Stimulated activated naive CD8-positive, alpha-beta T cell treated with anti-CD3 and anti-CD28 coated beads, Interleukin-15, amount 100 ng/mL, for 72 hours (primary cell): ENCODE results near the gene F2.

Experiments used
- ATAC-seq: fragments of 150-1000 bp; cut with Tn5 transposase; 2 replicates; pipeline ENCODE4 v1.10.0; 2021; ENCODE audit warnings: mild to moderate bottlenecking, moderate library complexity
- DNase-seq, 2 donors: peaks; one replicate each; pipeline ENCODE4 v3.0.0; 2021 to 2022
- H3K27ac Mint-ChIP-seq, 2 donors: one replicate each; pipeline ENCODE4 v1.8.0; 2022; ENCODE audit warnings: mild to moderate bottlenecking in 2 of 2, mixed read lengths in 2 of 2, moderate library complexity in 2 of 2
- H3K27me3 Mint-ChIP-seq: one replicate; pipeline ENCODE4 v1.8.0; 2022; ENCODE audit warnings: mixed read lengths
- H3K4me1 Mint-ChIP-seq: one replicate; pipeline ENCODE4 v1.8.0; 2022; ENCODE audit warnings: mild to moderate bottlenecking, mixed read lengths
- H3K4me3 Mint-ChIP-seq, 2 donors: one replicate each; pipeline ENCODE4 v1.8.0; 2022; ENCODE audit warnings: mild to moderate bottlenecking in 2 of 2, mixed read lengths in 2 of 2, moderate library complexity in 1 of 2
- H3K9me3 Mint-ChIP-seq, 2 donors: one replicate each; pipeline ENCODE4 v1.8.0; 2022; ENCODE audit warnings: mixed read lengths in 2 of 2

F2 gene

GRCh38 chr11:46743043-46743442, 24.0 kb downstream of the F2 start:
- Mint-ChIP-seq H3K27me3 (no peaks in the 10 kb centered on the region), H3K9me3 (no peaks in the 10 kb centered on the region), H3K27ac (no peak overlapping the region), H3K4me1 (no peaks in the 10 kb centered on the region), H3K4me3 (no peak overlapping the region)
- DNase-seq (no peak), ATAC-seq (no peak)

GRCh38 chr11:46743693-46744339, 24.8 kb downstream of the F2 start:
- Mint-ChIP-seq H3K4me1 (no peaks in the 10 kb centered on the region), H3K4me3 (no peak overlapping the region), H3K27ac (no peak overlapping the region), H3K27me3 (no peaks in the 10 kb centered on the region), H3K9me3 (no peaks in the 10 kb centered on the region)
- DNase-seq (no peak), ATAC-seq (no peak)

- Mint-ChIP-seq H3K4me1 (no peaks in the 10 kb centered on the region), H3K27ac (no peak overlapping the region), H3K4me3 (no peak overlapping the region), H3K9me3 (no peaks in the 10 kb centered on the region), H3K27me3 (no peaks in the 10 kb centered on the region)
- DNase-seq (no peak), ATAC-seq (no peak)
These were observed 26.3 kb downstream of the F2 start for GRCh38 chr11:46745328-46745727.

GRCh38 chr11:46745995-46746394, 27.0 kb downstream of the F2 start:
- no peaks in the 10 kb centered on the region for H3K27me3 Mint-ChIP-seq
- H3K4me3 Mint-ChIP-seq: no peak overlapping the region
- ATAC-seq (no peak), DNase-seq (no peak)
- H3K27ac Mint-ChIP-seq: peak overlapping the region in 1 of 2 donors; percentile 55
- no peaks in the 10 kb centered on the region for H3K4me1 Mint-ChIP-seq
- no peaks in the 10 kb centered on the region for H3K9me3 Mint-ChIP-seq

- H3K27me3 Mint-ChIP-seq: no peaks in the 10 kb centered on the region
- no peak for DNase-seq
- no peaks in the 10 kb centered on the region for H3K9me3 Mint-ChIP-seq
- ATAC-seq: no peak
- H3K4me3 Mint-ChIP-seq: no peak overlapping the region
- peak overlapping the region in 1 of 2 donors; percentile 68 for H3K27ac Mint-ChIP-seq
- no peaks in the 10 kb centered on the region for H3K4me1 Mint-ChIP-seq
These were observed 28.1 kb downstream of the F2 start for GRCh38 chr11:46747150-46747549.

- H3K4me1 Mint-ChIP-seq: no peaks in the 10 kb centered on the region
- H3K4me3 Mint-ChIP-seq: no peak overlapping the region
- DNase-seq (no peak), ATAC-seq (no peak)
- no peaks in the 10 kb centered on the region for H3K27me3 Mint-ChIP-seq
- H3K9me3 Mint-ChIP-seq: no peaks in the 10 kb centered on the region
- H3K27ac Mint-ChIP-seq: no peak overlapping the region
These were observed 36.9 kb downstream of the F2 start for GRCh38 chr11:46755962-46756361.

- Mint-ChIP-seq H3K27me3 (no peaks in the 10 kb centered on the region), H3K27ac (peak overlapping the region in 1 of 2 donors; percentile 48), H3K4me1 (no peaks in the 10 kb centered on the region), H3K9me3 (no peaks in the 10 kb centered on the region), H3K4me3 (no peak overlapping the region)
- DNase-seq (no peak), ATAC-seq (no peak)
These were observed 40.2 kb downstream of the F2 start for GRCh38 chr11:46759196-46759595.

GRCh38 chr11:46760429-46761128, 41.6 kb downstream of the F2 start:
- Mint-ChIP-seq H3K27ac (no peak overlapping the region), H3K4me3 (no peak overlapping the region), H3K4me1 (no peaks in the 10 kb centered on the region), H3K27me3 (no peaks in the 10 kb centered on the region), H3K9me3 (no peaks in the 10 kb centered on the region)
- ATAC-seq: no peak
- no peak for DNase-seq

GRCh38 chr11:46761807-46762206, 42.8 kb downstream of the F2 start:
- no peaks in the 10 kb centered on the region for H3K9me3 Mint-ChIP-seq
- no peak overlapping the region for H3K27ac Mint-ChIP-seq
- ATAC-seq: no peak
- H3K4me3 Mint-ChIP-seq: no peak overlapping the region
- no peak for DNase-seq
- H3K27me3 Mint-ChIP-seq: no peaks in the 10 kb centered on the region
- H3K4me1 Mint-ChIP-seq: no peaks in the 10 kb centered on the region

GRCh38 chr11:46762248-46762647, 43.2 kb downstream of the F2 start:
- Mint-ChIP-seq H3K9me3 (no peaks in the 10 kb centered on the region), H3K27me3 (no peaks in the 10 kb centered on the region), H3K4me3 (no peak overlapping the region), H3K27ac (peak overlapping the region in 1 of 2 donors; percentile 90), H3K4me1 (no peaks in the 10 kb centered on the region)
- ATAC-seq (no peak), DNase-seq (no peak)

GRCh38 chr11:46766656-46767055, 47.6 kb downstream of the F2 start:
- Mint-ChIP-seq H3K9me3 (no peaks in the 10 kb centered on the region), H3K27ac (no peak overlapping the region), H3K4me3 (no peak overlapping the region), H3K4me1 (no peaks in the 10 kb centered on the region), H3K27me3 (no peaks in the 10 kb centered on the region)
- no peak for ATAC-seq
- DNase-seq: no peak

GRCh38 chr11:46769636-46770221, 50.7 kb downstream of the F2 start:
- H3K4me3 Mint-ChIP-seq: no peak overlapping the region
- H3K4me1 Mint-ChIP-seq: no peaks in the 10 kb centered on the region
- DNase-seq (no peak), ATAC-seq (no peak)
- no peaks in the 10 kb centered on the region for H3K27me3 Mint-ChIP-seq
- no peaks in the 10 kb centered on the region for H3K9me3 Mint-ChIP-seq
- H3K27ac Mint-ChIP-seq: no peak overlapping the region

GRCh38 chr11:46776878-46777277, 57.9 kb downstream of the F2 start:
- Mint-ChIP-seq H3K27ac (no peak overlapping the region), H3K27me3 (no peaks in the 10 kb centered on the region), H3K4me1 (no peaks in the 10 kb centered on the region), H3K4me3 (no peak overlapping the region), H3K9me3 (no peaks in the 10 kb centered on the region)
- no peak for DNase-seq
- ATAC-seq: no peak

- DNase-seq (no peak), ATAC-seq (no peak)
- Mint-ChIP-seq H3K4me1 (no peaks in the 10 kb centered on the region), H3K27me3 (no peaks in the 10 kb centered on the region), H3K9me3 (no peaks in the 10 kb centered on the region), H3K4me3 (no peak overlapping the region), H3K27ac (peak overlapping the region in 1 of 2 donors; percentile 27)
These were observed 59.4 kb downstream of the F2 start for GRCh38 chr11:46778416-46778815.
